Spleen (tissue), 10 donors: ENCODE results near the gene DPY30. TPM values are rescaled to one million over a fixed set of nuclear protein-coding genes. Genes with fewer than 3 reads are reported as not detected.

Experiments
- polyA plus RNA-seq, 3 donors: library from polyadenylated mRNA; stranded (reverse); fragments of 200-250 nt; gene quantifications; one replicate each; pipeline ENCODE4 v1.2.1, GENCODE V29; 2013
- total RNA-seq, 7 donors: library from RNA; depleted of rRNA in 3 of 7; stranded (reverse); fragments of >200 nt in 3 of 7; fragmentation: NEBNext Ultra II Directional in 4 of 7; extraction: Animal tissue kit (Norgen Biotek cat#: 25700) in 4 of 7; gene quantifications; one replicate each; pipeline versions ENCODE4 v1.1.0 to v1.2.1, GENCODE V29; 2016 to 2021
- donor health status: healthy with polysubstance abuse.
- donor health status: DM: no; HTN: no; CAD: no; lungs with moderate emphysema.
- donor health status: DM: no; HTN: no; CAD: no.
- donor health status: Bipolar disorder and iron deficiency.
- donor health status: healthy.
- donor health status: DM: no; HTN: no; CAD: no.
- donor health status: DM: yes; HTN: yes; CAD: no.

DPY30 gene
- total and polyA plus RNA-seq, 10 donors = 31.9 to 86.4 (median 45.0) TPM

Other genes starting within 250 kb of the DPY30 start
- gene MEMO1, start 28.8 kb downstream of the DPY30 start, total RNA-seq = 10 to 100 TPM; 26.9 to 55.7 (median 40.6) TPM
- 10 to 100 TPM; 40.2 to 46.1 (median 43.5) TPM for gene MEMO1, start 28.8 kb downstream of the DPY30 start, polyA plus RNA-seq
- gene SPAST, start 23.8 kb upstream of the DPY30 start, total RNA-seq = 10 to 100 TPM; 18.9 to 28.5 (median 21.6) TPM
- gene SPAST, start 23.8 kb upstream of the DPY30 start, polyA plus RNA-seq = 1 to 10 TPM; 4.2 to 6.1 (median 5.0) TPM
- 10 to 100 TPM; 18.7 to 29.2 (median 21.5) TPM for gene SLC30A6, start 126.1 kb upstream of the DPY30 start, total RNA-seq
- gene SLC30A6, start 126.1 kb upstream of the DPY30 start, polyA plus RNA-seq = 1 to 10 TPM; 4.0 to 4.9 (median 4.2) TPM
- gene NLRC4, start 225.1 kb upstream of the DPY30 start, total RNA-seq = 10 to 100 TPM; 14.2 to 42.7 (median 25.4) TPM
- gene NLRC4, start 225.1 kb upstream of the DPY30 start, polyA plus RNA-seq = 1 to 10 TPM; 4.2 to 8.9 (median 7.3) TPM
- gene YIPF4, start 238.1 kb upstream of the DPY30 start, total RNA-seq = 10 to 100 TPM; 16.4 to 56.0 (median 45.5) TPM
- gene YIPF4, start 238.1 kb upstream of the DPY30 start, polyA plus RNA-seq = 10 to 100 TPM in 2 of 3 donors, 1 to 10 TPM in 1; 6.5 to 14.1 (median 13.3) TPM